ENCODE measurements around the gene P3H2.
A peak's percentile ranks its signal among the peaks of the same experiment; 100 is the strongest.

The P3H2 gene

GRCh38 chr3:190132371-190132770, 11.7 kb upstream of the P3H2 start:
- peak; percentile 58 for DNase-seq (ENCODE audit: low read depth)
- TF ChIP-seq, protein P1, sequence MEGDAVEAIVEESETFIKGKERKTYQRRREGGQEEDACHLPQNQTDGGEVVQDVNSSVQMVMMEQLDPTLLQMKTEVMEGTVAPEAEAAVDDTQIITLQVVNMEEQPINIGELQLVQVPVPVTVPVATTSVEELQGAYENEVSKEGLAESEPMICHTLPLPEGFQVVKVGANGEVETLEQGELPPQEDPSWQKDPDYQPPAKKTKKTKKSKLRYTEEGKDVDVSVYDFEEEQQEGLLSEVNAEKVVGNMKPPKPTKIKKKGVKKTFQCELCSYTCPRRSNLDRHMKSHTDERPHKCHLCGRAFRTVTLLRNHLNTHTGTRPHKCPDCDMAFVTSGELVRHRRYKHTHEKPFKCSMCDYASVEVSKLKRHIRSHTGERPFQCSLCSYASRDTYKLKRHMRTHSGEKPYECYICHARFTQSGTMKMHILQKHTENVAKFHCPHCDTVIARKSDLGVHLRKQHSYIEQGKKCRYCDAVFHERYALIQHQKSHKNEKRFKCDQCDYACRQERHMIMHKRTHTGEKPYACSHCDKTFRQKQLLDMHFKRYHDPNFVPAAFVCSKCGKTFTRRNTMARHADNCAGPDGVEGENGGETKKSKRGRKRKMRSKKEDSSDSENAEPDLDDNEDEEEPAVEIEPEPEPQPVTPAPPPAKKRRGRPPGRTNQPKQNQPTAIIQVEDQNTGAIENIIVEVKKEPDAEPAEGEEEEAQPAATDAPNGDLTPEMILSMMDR (conservative IDR thresholded peaks at IDR 0.05; ENCODE audit: low read depth, low read length) = no peak
- no peak overlapping the region for H3K4me3 ChIP-seq (ENCODE audit: low read depth, low read length)

DNA sequence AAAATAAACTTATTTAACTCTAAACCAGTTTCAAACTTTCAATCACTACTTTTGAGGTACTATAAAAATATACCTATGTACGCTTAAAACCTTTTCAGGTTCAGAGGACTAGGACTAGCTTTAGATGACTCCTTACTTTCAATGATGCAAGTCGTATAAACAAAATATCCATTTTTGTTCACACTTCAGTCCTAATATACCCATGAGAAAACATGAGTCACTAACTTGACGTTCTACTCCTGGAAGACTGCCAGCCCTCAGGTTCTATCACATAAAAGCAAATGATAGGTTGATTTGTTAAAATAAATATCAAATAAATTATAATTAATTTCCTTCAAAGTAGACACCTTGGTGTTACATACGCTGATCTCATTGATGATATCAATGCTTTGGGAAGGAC, 10.6 kb upstream of the P3H2 start:
- TF ChIP-seq, protein P1 (conservative IDR thresholded peaks at IDR 0.05; ENCODE audit: low read depth, low read length) = no peak
- H3K4me3 ChIP-seq (ENCODE audit: low read depth, low read length) = no peak overlapping the region
- peak; percentile 92 for DNase-seq (ENCODE audit: low read depth)

DNA sequence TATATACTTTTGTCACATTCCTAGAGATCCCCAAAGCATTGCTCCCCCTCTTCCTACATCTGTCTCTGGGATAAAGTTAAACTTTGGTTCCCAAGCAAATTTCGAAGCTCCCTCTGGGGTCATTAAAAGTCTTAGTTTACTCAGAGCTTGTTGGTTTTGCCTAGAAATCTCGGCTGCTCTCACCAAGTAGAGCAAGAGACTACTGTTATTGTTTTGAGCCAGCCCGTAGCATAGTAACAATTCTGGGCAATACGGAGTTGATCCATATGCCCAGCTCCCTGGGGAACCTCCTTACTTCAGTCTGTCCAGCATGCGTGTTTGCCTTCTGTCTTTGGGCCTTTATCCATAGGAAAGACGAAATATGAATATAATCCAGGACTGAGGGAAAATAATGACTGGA, 10.0 kb upstream of the P3H2 start:
- H3K4me3 ChIP-seq (ENCODE audit: low read depth, low read length) = no peak overlapping the region
- TF ChIP-seq, protein P1 (conservative IDR thresholded peaks at IDR 0.05; ENCODE audit: low read depth, low read length) = no peak
- peak; percentile 35 for DNase-seq (ENCODE audit: low read depth)

- no peak overlapping the region for H3K4me3 ChIP-seq (ENCODE audit: low read depth, low read length)
- DNase-seq (ENCODE audit: low read depth) = no peak
- TF ChIP-seq, protein P1 (conservative IDR thresholded peaks at IDR 0.05; ENCODE audit: low read depth, low read length) = no peak
Measured at GRCh38 chr3:190130037-190130436, 9.3 kb upstream of the P3H2 start.

- no peak for DNase-seq (ENCODE audit: low read depth)
- TF ChIP-seq, protein P1 (conservative IDR thresholded peaks at IDR 0.05; ENCODE audit: low read depth, low read length) = no peak
- H3K4me3 ChIP-seq (ENCODE audit: low read depth, low read length) = no peak overlapping the region
Measured at GRCh38 chr3:190127797-190128196, 7.1 kb upstream of the P3H2 start.

DNA sequence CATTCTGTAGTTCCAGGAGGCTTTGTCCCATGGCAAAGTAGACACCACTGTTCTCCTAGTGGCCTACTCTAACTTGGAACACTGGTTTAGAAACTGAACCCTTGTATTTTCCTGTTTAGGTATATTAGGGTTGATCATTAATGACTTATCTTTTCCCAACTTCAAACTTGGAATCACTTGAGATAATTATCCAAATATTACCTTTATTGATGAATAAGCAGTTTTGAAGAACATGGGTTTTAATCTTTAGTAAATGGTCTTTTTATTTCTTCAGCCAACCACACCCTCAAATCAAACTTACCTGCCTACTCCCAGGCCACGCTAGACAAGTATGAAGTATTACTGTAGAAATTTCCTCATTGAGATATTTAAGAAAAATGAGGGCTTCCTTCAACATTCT, 6.5 kb upstream of the P3H2 start:
- TF ChIP-seq, protein P1 (conservative IDR thresholded peaks at IDR 0.05; ENCODE audit: low read depth, low read length) = no peak
- DNase-seq (ENCODE audit: low read depth) = no peak
- H3K4me3 ChIP-seq (ENCODE audit: low read depth, low read length) = no peak overlapping the region

- TF ChIP-seq, protein P1 (conservative IDR thresholded peaks at IDR 0.05; ENCODE audit: low read depth, low read length) = no peak
- H3K4me3 ChIP-seq (ENCODE audit: low read depth, low read length) = no peak overlapping the region
Measured at GRCh38 chr3:190125436-190126068, 4.9 kb upstream of the P3H2 start.

More at GRCh38 chr3:190125436-190126068, 4.9 kb upstream of the P3H2 start:
- no peak for DNase-seq (ENCODE audit: low read depth)

All from choroid plexus epithelial cell (primary cell).